H9 (cell line): ENCODE data around the gene GADD45A. TPM values are rescaled to one million over a fixed set of nuclear protein-coding genes. Genes with fewer than 3 reads are reported as not detected.

Experiments used
- DNase-seq: peaks from one replicate; pipeline ENCODE4 v3.0.0-alpha.2; 2017
- H2AFZ ChIP-seq: one replicate; pipeline ENCODE4 v1.6.1; 2013; ENCODE audit warnings: mild to moderate bottlenecking, low read length, control low read depth, moderate library complexity
- H2AK5ac ChIP-seq: 2 replicates; pipeline ENCODE4 v1.6.1; 2013; ENCODE audit warnings: low read length, control low read depth, mixed read lengths; ENCODE audit not compliant: insufficient read length
- H2BK120ac ChIP-seq: one replicate; pipeline ENCODE4 v1.6.1; 2013; ENCODE audit warnings: low read depth, mild to moderate bottlenecking, low read length, control low read depth, inconsistent platforms; ENCODE audit not compliant: poor library complexity, severe bottlenecking
- H2BK12ac ChIP-seq: 2 replicates; pipeline ENCODE4 v1.6.1; 2013; ENCODE audit warnings: low read length, control low read depth, mixed read lengths, low read depth; ENCODE audit not compliant: insufficient read length
- H2BK15ac ChIP-seq: 2 replicates; pipeline ENCODE4 v1.6.1; 2013; ENCODE audit warnings: low read depth, low read length, control low read depth
- H2BK20ac ChIP-seq: one replicate; pipeline ENCODE4 v1.6.1; 2013; ENCODE audit warnings: low read depth, mild to moderate bottlenecking, low read length, control low read depth, inconsistent platforms; ENCODE audit not compliant: poor library complexity, severe bottlenecking
- H2BK5ac ChIP-seq: 2 replicates; pipeline ENCODE4 v1.6.1; 2013; ENCODE audit warnings: low read length, control low read depth, mixed read lengths; ENCODE audit not compliant: insufficient read length
- H3K14ac ChIP-seq: 2 replicates; pipeline ENCODE4 v1.6.1; 2013; ENCODE audit warnings: low read length, control low read depth; ENCODE audit not compliant: insufficient read depth
- H3K18ac ChIP-seq: 2 replicates; pipeline ENCODE4 v1.6.1; 2013; ENCODE audit warnings: low read depth, mild to moderate bottlenecking, mixed read lengths, low read length, control low read depth; ENCODE audit not compliant: insufficient read length
- H3K23ac ChIP-seq: 2 replicates; pipeline ENCODE4 v1.6.1; 2013; ENCODE audit warnings: low read length, control low read depth, mixed read lengths, low read depth; ENCODE audit not compliant: insufficient read length
- H3K23me2 ChIP-seq: 2 replicates; pipeline ENCODE4 v1.6.1; 2013; ENCODE audit warnings: low read depth, mild to moderate bottlenecking, mixed read lengths, low read length, control low read depth; ENCODE audit not compliant: insufficient read length, poor library complexity, severe bottlenecking
- H3K27ac ChIP-seq: 2 replicates; pipeline ENCODE4 v1.5.1; 2013; ENCODE audit warnings: low read length, control low read depth, mixed read lengths, low read depth; ENCODE audit not compliant: insufficient read length
- H3K27me3 ChIP-seq: 2 replicates; pipeline ENCODE4 v1.6.1; 2013; ENCODE audit warnings: low read length, control low read depth, inconsistent platforms; ENCODE audit not compliant: insufficient read depth
- H3K4ac ChIP-seq: 2 replicates; pipeline ENCODE4 v1.6.1; 2013; ENCODE audit warnings: low read depth, mild to moderate bottlenecking, control low read depth, inconsistent platforms, low read length, moderate library complexity
- H3K4me1 ChIP-seq: 2 replicates; pipeline ENCODE4 v1.6.1; 2013; ENCODE audit warnings: low read length, control low read depth, inconsistent platforms; ENCODE audit not compliant: insufficient read depth
- H3K4me2 ChIP-seq: 2 replicates; pipeline ENCODE4 v1.6.1; 2013; ENCODE audit warnings: low read length, control low read depth, mixed read lengths; ENCODE audit not compliant: insufficient read length, insufficient read depth
- H3K56ac ChIP-seq: 2 replicates; pipeline ENCODE4 v1.6.1; 2013; ENCODE audit warnings: low read depth, mild to moderate bottlenecking, mixed read lengths, low read length, control low read depth; ENCODE audit not compliant: insufficient read length
- H3K79me1 ChIP-seq: 2 replicates; pipeline ENCODE4 v1.6.1; 2013; ENCODE audit warnings: low read depth, mild to moderate bottlenecking, moderate library complexity, low read length, control low read depth, inconsistent platforms; ENCODE audit not compliant: insufficient read depth, poor library complexity, severe bottlenecking
- H3K79me2 ChIP-seq: 2 replicates; pipeline ENCODE4 v1.6.1; 2013; ENCODE audit warnings: low read length, control low read depth, inconsistent platforms; ENCODE audit not compliant: insufficient read depth
- H3K9ac ChIP-seq: 2 replicates; pipeline ENCODE4 v1.6.1; 2013; ENCODE audit warnings: low read length, control low read depth, mixed read lengths; ENCODE audit not compliant: insufficient read length; ENCODE audit errors: extremely low read depth
- H3K9me3 ChIP-seq: one replicate; pipeline ENCODE4 v1.6.1; 2013; ENCODE audit warnings: low read depth, low read length, inconsistent platforms; ENCODE audit not compliant: control insufficient read depth
- H3T11ph ChIP-seq: one replicate; pipeline ENCODE4 v1.6.1; 2013; ENCODE audit warnings: mild to moderate bottlenecking, low read length, control low read depth, inconsistent platforms
- H4K20me1 ChIP-seq: one replicate; pipeline ENCODE4 v1.6.1; 2013; ENCODE audit not compliant: control insufficient read depth, insufficient read length, insufficient read depth
- H4K5ac ChIP-seq: 2 replicates; pipeline ENCODE4 v1.6.1; 2013; ENCODE audit warnings: low read depth, mild to moderate bottlenecking, mixed read lengths, low read length, control low read depth; ENCODE audit not compliant: insufficient read length
- H4K8ac ChIP-seq: replicated peaks from 2 replicates; pipeline ENCODE4 v1.6.1; 2013; ENCODE audit warnings: low read length, control low read depth, mixed read lengths, low read depth; ENCODE audit not compliant: insufficient read length
- H4K91ac ChIP-seq: 2 replicates; pipeline ENCODE4 v1.6.1; 2013; ENCODE audit warnings: low read depth, mild to moderate bottlenecking, moderate library complexity, mixed read lengths, low read length, control low read depth; ENCODE audit not compliant: insufficient read length
- H3K27ac Mint-ChIP-seq, 3 experiments: 2 replicates in 2 of 3; 3 replicates in 1 of 3; pipeline ENCODE4 v1.8.0; 2020 to 2021; ENCODE audit warnings: mixed read lengths in 3 of 3, mild to moderate bottlenecking in 1 of 3, moderate library complexity in 1 of 3
- H3K27me3 Mint-ChIP-seq: 2 replicates; pipeline ENCODE4 v1.8.0; 2021; ENCODE audit warnings: low read depth, mild to moderate bottlenecking, moderate library complexity, mixed read lengths
- H3K36me3 Mint-ChIP-seq, 3 experiments: 2 replicates in 2 of 3; 3 replicates in 1 of 3; pipeline ENCODE4 v1.8.0; 2020 to 2021; ENCODE audit warnings: low read depth in 3 of 3, mixed read lengths in 3 of 3; ENCODE audit not compliant: insufficient read depth in 1 of 3
- H3K4me1 Mint-ChIP-seq, 2 experiments: 2 replicates each; pipeline ENCODE4 v1.8.0; 2020; ENCODE audit warnings: mixed read lengths in 2 of 2
- H3K4me3 Mint-ChIP-seq, 2 experiments: 2 replicates in 1 of 2; 3 replicates in 1 of 2; pipeline ENCODE4 v1.8.0; 2020 to 2021; ENCODE audit warnings: mild to moderate bottlenecking in 2 of 2, mixed read lengths in 2 of 2, moderate library complexity in 1 of 2
- H3K9me3 Mint-ChIP-seq, 2 experiments: 2 replicates in 1 of 2; 3 replicates in 1 of 2; pipeline ENCODE4 v1.8.0; 2020; ENCODE audit warnings: mild to moderate bottlenecking in 2 of 2, mixed read lengths in 2 of 2, moderate library complexity in 1 of 2
- WGBS: extraction: QIAGEN DNeasy Blood & Tissue Kit; methylation state at CpG from one replicate; pipeline ENCODE4 v1.1.7; 2013; ENCODE audit warnings: missing lambda C conversion rate, low lambda C conversion rate, mixed read lengths; ENCODE audit not compliant: insufficient read length; ENCODE audit errors: extremely low coverage; 5-methylcytosine and 5-hydroxymethylcytosine counted together
- total RNA-seq: library from RNA; stranded (reverse); gene quantifications from 2 replicates; pipeline ENCODE4 v1.2.1, GENCODE V29; 2021
- TF ChIP-seq, protein P1 (sequence below): fragments of 200-600 bp; sonication (generic); conservative IDR thresholded peaks from 3 replicates; pipeline ENCODE4 v1.8.0; 2021; ENCODE audit warnings: antibody characterized with exemption, mild to moderate bottlenecking

The GADD45A gene
- total RNA-seq, 1 experiment from 2014 or later, result 22.8 TPM

DNA sequence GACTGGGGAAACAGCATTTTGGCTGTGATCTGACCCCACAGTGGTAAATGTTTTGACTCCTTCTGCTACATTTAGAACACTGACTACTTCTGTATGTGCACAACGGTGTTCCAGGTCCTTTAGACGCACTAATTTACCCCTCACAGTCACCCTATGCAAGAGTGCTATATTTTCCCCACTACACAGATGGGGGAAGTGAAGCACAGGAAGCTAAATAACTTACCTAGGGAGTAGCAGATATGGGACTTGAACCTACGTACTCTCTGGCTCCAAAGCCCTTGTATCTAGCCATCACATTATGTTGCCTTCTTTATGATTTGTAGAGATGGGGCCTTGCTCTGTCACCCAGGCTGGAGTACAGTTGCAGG is 49.3 kb downstream of the GADD45A start:
- no peak overlapping the region for H4K91ac ChIP-seq
- no peaks in the 10 kb centered on the region for H3K36me3 Mint-ChIP-seq
- no peaks in the 10 kb centered on the region; a peak in 1 of 5 replicates for H3K9me3 Mint-ChIP-seq
- H3K27ac ChIP-seq, result no peak overlapping the region
- H3K4me1 ChIP-seq, result no peaks in the 10 kb centered on the region; the same call in 1 of the 2 replicates
- no peak overlapping the region for H3K14ac ChIP-seq
- no peak overlapping the region for H2BK120ac ChIP-seq
- no peak overlapping the region for H4K8ac ChIP-seq
- H3K27me3 ChIP-seq, result no peaks in the 10 kb centered on the region
- no peak overlapping the region for H3K23ac ChIP-seq
- no peak overlapping the region for H3K9ac ChIP-seq
- DNase-seq, result no peak
- H4K20me1 ChIP-seq, result peaks cover 2% of the 10 kb centered on the region
- H2BK20ac ChIP-seq, result no peak overlapping the region
- no peaks in the 10 kb centered on the region for H3K79me1 ChIP-seq
- H2BK12ac ChIP-seq, result no peak overlapping the region
- no peak overlapping the region for H3K4me2 ChIP-seq
- no peaks in the 10 kb centered on the region for H3K79me2 ChIP-seq
- no peaks in the 10 kb centered on the region for H3K9me3 ChIP-seq
- no peak overlapping the region for H3K4ac ChIP-seq
- H3K27ac Mint-ChIP-seq, result no peak overlapping the region; a peak in 1 of 7 replicates
- no peak overlapping the region for H2BK15ac ChIP-seq
- no CpG with 5 or more reads among the region's 3 CpGs for WGBS
- H3K27me3 Mint-ChIP-seq, result no peaks in the 10 kb centered on the region
- peaks cover 19 to 25% of the 10 kb centered on the region in 2 experiments for H3K4me1 Mint-ChIP-seq
- H4K5ac ChIP-seq, result no peak overlapping the region
- no peak overlapping the region for H3K56ac ChIP-seq
- no peak overlapping the region for H3K18ac ChIP-seq
- no peak overlapping the region for H3T11ph ChIP-seq
- no peak overlapping the region for H2AFZ ChIP-seq
- no peak overlapping the region for H2AK5ac ChIP-seq
- no peaks in the 10 kb centered on the region for H3K23me2 ChIP-seq
- H2BK5ac ChIP-seq, result no peak overlapping the region
- H3K4me3 Mint-ChIP-seq, result no peak overlapping the region
- TF ChIP-seq, protein P1, sequence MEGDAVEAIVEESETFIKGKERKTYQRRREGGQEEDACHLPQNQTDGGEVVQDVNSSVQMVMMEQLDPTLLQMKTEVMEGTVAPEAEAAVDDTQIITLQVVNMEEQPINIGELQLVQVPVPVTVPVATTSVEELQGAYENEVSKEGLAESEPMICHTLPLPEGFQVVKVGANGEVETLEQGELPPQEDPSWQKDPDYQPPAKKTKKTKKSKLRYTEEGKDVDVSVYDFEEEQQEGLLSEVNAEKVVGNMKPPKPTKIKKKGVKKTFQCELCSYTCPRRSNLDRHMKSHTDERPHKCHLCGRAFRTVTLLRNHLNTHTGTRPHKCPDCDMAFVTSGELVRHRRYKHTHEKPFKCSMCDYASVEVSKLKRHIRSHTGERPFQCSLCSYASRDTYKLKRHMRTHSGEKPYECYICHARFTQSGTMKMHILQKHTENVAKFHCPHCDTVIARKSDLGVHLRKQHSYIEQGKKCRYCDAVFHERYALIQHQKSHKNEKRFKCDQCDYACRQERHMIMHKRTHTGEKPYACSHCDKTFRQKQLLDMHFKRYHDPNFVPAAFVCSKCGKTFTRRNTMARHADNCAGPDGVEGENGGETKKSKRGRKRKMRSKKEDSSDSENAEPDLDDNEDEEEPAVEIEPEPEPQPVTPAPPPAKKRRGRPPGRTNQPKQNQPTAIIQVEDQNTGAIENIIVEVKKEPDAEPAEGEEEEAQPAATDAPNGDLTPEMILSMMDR, result no peak
